ENCODE data around the gene MRPS18C. TPM values are rescaled to one million over a fixed set of nuclear protein-coding genes. Genes with fewer than 3 reads are reported as not detected.

MRPS18C gene
- total RNA-seq, 1 experiment from 2014 or later = 85.4 TPM

- Histone ChIP-seq H3K9me3 (ENCODE audit: control insufficient read depth, low read depth, low read length) (no peaks in the 10 kb centered on the region), H3K23me2 (ENCODE audit: insufficient read length, low read depth, low read length, poor library complexity, severe bottlenecking) (no peaks in the 10 kb centered on the region), H3K56ac (ENCODE audit: insufficient read length, low read depth, low read length) (no peak overlapping the region), H3K23ac (ENCODE audit: insufficient read length, low read depth, low read length) (no peak overlapping the region), H2BK15ac (ENCODE audit: low read depth, low read length) (no peak overlapping the region), H3K27me3 (ENCODE audit: insufficient read depth, low read length) (no peaks in the 10 kb centered on the region), H4K5ac (ENCODE audit: insufficient read length, low read depth, low read length) (no peak overlapping the region), H4K20me1 (ENCODE audit: control insufficient read depth, insufficient read depth, insufficient read length) (no peaks in the 10 kb centered on the region), H3K18ac (ENCODE audit: insufficient read length, low read depth, low read length) (no peak overlapping the region), H2AFZ (ENCODE audit: low read length) (no peak overlapping the region), H3K4me2 (ENCODE audit: insufficient read depth, insufficient read length, low read length) (no peak overlapping the region), H2BK12ac (ENCODE audit: insufficient read length, low read depth, low read length) (no peak overlapping the region), H4K91ac (ENCODE audit: insufficient read length, low read depth, low read length) (no peak overlapping the region), H3K79me1 (ENCODE audit: insufficient read depth, low read depth, low read length, poor library complexity, severe bottlenecking) (no peaks in the 10 kb centered on the region), H3K4ac (ENCODE audit: low read depth, low read length) (no peak overlapping the region), H4K8ac (replicated peaks; ENCODE audit: insufficient read length, low read depth, low read length) (no peak overlapping the region), H2BK120ac (ENCODE audit: low read depth, low read length, poor library complexity, severe bottlenecking) (no peak overlapping the region), H3K79me2 (ENCODE audit: insufficient read depth, low read length) (no peaks in the 10 kb centered on the region), H2BK5ac (ENCODE audit: insufficient read length, low read length) (no peak overlapping the region), H3K14ac (ENCODE audit: insufficient read depth, low read length) (no peak overlapping the region), H2AK5ac (ENCODE audit: insufficient read length, low read length) (no peak overlapping the region), H2BK20ac (ENCODE audit: low read depth, low read length, poor library complexity, severe bottlenecking) (no peak overlapping the region), H3K4me1 (ENCODE audit: insufficient read depth, low read length) (no peaks in the 10 kb centered on the region), H3K27ac (ENCODE audit: insufficient read length, low read depth, low read length) (no peak overlapping the region), H3K9ac (ENCODE audit: extremely low read depth, insufficient read length, low read length) (no peak overlapping the region), H3T11ph (ENCODE audit: low read length) (no peak overlapping the region)
- Mint-ChIP-seq H3K36me3 (ENCODE audit: insufficient read depth in 1 of 3, low read depth in 3 of 3) (peaks cover 0 to 9% (median 5%) of the 10 kb centered on the region in 3 experiments; a peak in 4 of 7 replicates), H3K4me3 (no peak overlapping the region), H3K4me1 (no peaks in the 10 kb centered on the region), H3K9me3 (no peaks in the 10 kb centered on the region), H3K27me3 (ENCODE audit: low read depth) (no peaks in the 10 kb centered on the region), H3K27ac (no peak overlapping the region)
- DNase-seq = no peak
- TF ChIP-seq, protein P1, sequence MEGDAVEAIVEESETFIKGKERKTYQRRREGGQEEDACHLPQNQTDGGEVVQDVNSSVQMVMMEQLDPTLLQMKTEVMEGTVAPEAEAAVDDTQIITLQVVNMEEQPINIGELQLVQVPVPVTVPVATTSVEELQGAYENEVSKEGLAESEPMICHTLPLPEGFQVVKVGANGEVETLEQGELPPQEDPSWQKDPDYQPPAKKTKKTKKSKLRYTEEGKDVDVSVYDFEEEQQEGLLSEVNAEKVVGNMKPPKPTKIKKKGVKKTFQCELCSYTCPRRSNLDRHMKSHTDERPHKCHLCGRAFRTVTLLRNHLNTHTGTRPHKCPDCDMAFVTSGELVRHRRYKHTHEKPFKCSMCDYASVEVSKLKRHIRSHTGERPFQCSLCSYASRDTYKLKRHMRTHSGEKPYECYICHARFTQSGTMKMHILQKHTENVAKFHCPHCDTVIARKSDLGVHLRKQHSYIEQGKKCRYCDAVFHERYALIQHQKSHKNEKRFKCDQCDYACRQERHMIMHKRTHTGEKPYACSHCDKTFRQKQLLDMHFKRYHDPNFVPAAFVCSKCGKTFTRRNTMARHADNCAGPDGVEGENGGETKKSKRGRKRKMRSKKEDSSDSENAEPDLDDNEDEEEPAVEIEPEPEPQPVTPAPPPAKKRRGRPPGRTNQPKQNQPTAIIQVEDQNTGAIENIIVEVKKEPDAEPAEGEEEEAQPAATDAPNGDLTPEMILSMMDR (conservative IDR thresholded peaks at IDR 0.05) = no peak
Measured at GRCh38 chr4:83418211-83418610, 37.6 kb upstream of the MRPS18C start.

Data from H9 (cell line).